Mucosa of descending colon (tissue), 3 donors: ENCODE measurements around the gene KRT6C. TPM values are rescaled to one million over a fixed set of nuclear protein-coding genes. Genes with fewer than 3 reads are reported as not detected.

Experiments
- ATAC-seq: fragments of 200-7000 bp; cut with Tn5 transposase; one replicate; pipeline ENCODE4 v1.9.1; 2020; ENCODE audit warnings: mild to moderate bottlenecking, moderate library complexity
- DNase-seq, 3 donors: peaks; one replicate each; pipeline ENCODE4 v3.0.0-alpha.2; 2020
- H3K36me3 ChIP-seq: fragments of 200-600 bp; one replicate; pipeline ENCODE4 v1.8.0; 2021; ENCODE audit warnings: low read depth, mild to moderate bottlenecking
- H3K4me1 ChIP-seq: fragments of 200-600 bp; one replicate; pipeline ENCODE4 v1.8.0; 2021; ENCODE audit warnings: low read depth, mild to moderate bottlenecking
- H3K4me3 ChIP-seq: fragments of 200-600 bp; one replicate; pipeline ENCODE4 v1.8.0; 2021; ENCODE audit warnings: mild to moderate bottlenecking
- H3K9me3 ChIP-seq: fragments of 200-600 bp; one replicate; pipeline ENCODE4 v1.8.0; 2021; ENCODE audit warnings: mild to moderate bottlenecking
- CTCF ChIP-seq: fragments of 200-600 bp; IDR thresholded peaks from one replicate; pipeline ENCODE4 v1.8.0; 2022; ENCODE audit warnings: antibody characterized with exemption, mild to moderate bottlenecking
- intact Hi-C, 2 donors: fragments of 100-400 bp; cut with DNase I in 1 of 2; cut with micrococcal nuclease in 1 of 2; formaldehyde crosslinking; loops; one replicate each; pipeline versions ENCODE4 v1.11.0 to v1.11.1; 2022; cut with DNase I, micrococcal nuclease
- long read RNA-seq, 2 donors: library from polyadenylated mRNA; unstranded; transcript quantifications; one replicate each; pipeline ENCODE4 v2.0.0, GENCODE V29; 2019 to 2021
- total RNA-seq, 3 donors: library from RNA; stranded (reverse); fragmentation: NEBNext Ultra II Directional in 2 of 3; extraction: Animal tissue kit (Norgen Biotek cat#: 25700) in 2 of 3; gene quantifications; one replicate each; pipeline versions ENCODE4 v1.2.1 to v1.2.4, GENCODE V29; 2021 to 2023
- donor health status: DM: no; HTN: no; CAD: no; lungs with moderate emphysema.
- donor health status: DM: no; HTN: no; CAD: no.
- donor health status: DM: no; HTN: yes; CAD: no.

KRT6C gene
- total RNA-seq = under 1 TPM in 1 of 3 donors, not detected in 2; 0.20 TPM
- long read RNA-seq, donor 1 = 0 reads
- long read RNA-seq, donor 2 = 0 reads

GRCh38 chr12:52473768-52474167, at the start of gene KRT6C:
Gene KRT6C (minus strand): TSS chr12:52473805. CDS start chr12:52473737, 68 bp downstream.
- no peaks in the 10 kb centered on the region for H3K4me1 ChIP-seq
- H3K4me3 ChIP-seq = no peak within 1 kb of the TSS
- no peaks in the 10 kb centered on the region for H3K36me3 ChIP-seq
- ATAC-seq (peak; percentile 77), DNase-seq (no peak)
- intact Hi-C loops = no loop called here
- TF ChIP-seq CTCF = no peak
- no peaks in the 10 kb centered on the region for H3K9me3 ChIP-seq

GRCh38 chr12:52522346-52523011, 48.9 kb upstream of the KRT6C start:
- no peak for TF ChIP-seq CTCF
- Histone ChIP-seq H3K36me3 (no peaks in the 10 kb centered on the region), H3K4me1 (no peaks in the 10 kb centered on the region), H3K4me3 (no peak overlapping the region), H3K9me3 (no peaks in the 10 kb centered on the region)
- intact Hi-C loops = no loop called here
- no peak for ATAC-seq
- no peak for DNase-seq

- Histone ChIP-seq H3K36me3 (no peaks in the 10 kb centered on the region), H3K9me3 (no peaks in the 10 kb centered on the region), H3K4me3 (no peak overlapping the region), H3K4me1 (no peaks in the 10 kb centered on the region)
- ATAC-seq = no peak
- intact Hi-C loops = no loop called here
- no peak for TF ChIP-seq CTCF
- DNase-seq = no peak
Measured at GRCh38 chr12:52521568-52522266, 48.1 kb upstream of the KRT6C start.

- H3K4me1 ChIP-seq = no peaks in the 10 kb centered on the region
- DNase-seq (no peak), ATAC-seq (no peak)
- no peak for TF ChIP-seq CTCF
- intact Hi-C loops = no loop called here
- H3K9me3 ChIP-seq = no peaks in the 10 kb centered on the region
- H3K4me3 ChIP-seq = no peak overlapping the region
- H3K36me3 ChIP-seq = no peaks in the 10 kb centered on the region
Measured at GRCh38 chr12:52521175-52521567, 47.6 kb upstream of the KRT6C start.

- no peak for DNase-seq
- intact Hi-C loops = no loop called here
- TF ChIP-seq CTCF = no peak
- H3K9me3 ChIP-seq = no peaks in the 10 kb centered on the region
- no peak for ATAC-seq
- no peak within 1 kb of the TSS for H3K4me3 ChIP-seq
- H3K4me1 ChIP-seq = no peaks in the 10 kb centered on the region
- no peaks in the 10 kb centered on the region for H3K36me3 ChIP-seq
Measured at GRCh38 chr12:52519826-52520662, 46.4 kb upstream of the KRT6C start, which contains the start of gene KRT5. Gene KRT5 (minus strand): TSS chr12:52520394. CDS start chr12:52520296, 98 bp downstream.
